ENCODE measurements around the gene CRIM1. TPM values are rescaled to one million over a fixed set of nuclear protein-coding genes. Genes with fewer than 3 reads are reported as not detected.

CRIM1 gene
- total RNA-seq, 1 donor from 2014 or later: 105 TPM

DNA sequence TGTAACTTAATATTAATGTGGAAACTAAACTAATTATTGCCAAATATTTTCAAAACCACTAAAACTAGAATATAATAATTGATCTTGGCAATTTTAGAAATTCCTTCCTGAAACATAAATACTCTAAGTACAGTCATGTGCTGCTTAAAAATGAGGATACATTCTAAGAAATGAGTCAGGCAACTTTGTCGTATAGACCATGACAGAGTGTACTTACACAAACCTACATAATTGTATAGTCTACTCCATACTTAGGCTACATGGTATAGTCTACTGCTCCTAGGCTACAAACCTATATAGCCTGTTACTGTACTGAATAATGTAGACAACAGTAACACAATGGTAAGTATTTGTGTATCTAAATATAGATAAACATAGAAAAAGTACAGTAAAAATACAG, 214.8 kb downstream of the CRIM1 start:
- intact Hi-C loops (cut with DNase I): no loop called here
- Histone ChIP-seq H3K4me1 (no peaks in the 10 kb centered on the region), H3K9me3 (no peaks in the 10 kb centered on the region), H3K27ac (no peak overlapping the region), H3K4me3 (no peak overlapping the region), H3K27me3 (ENCODE audit: low read depth) (no peaks in the 10 kb centered on the region), H3K36me3 (peaks cover 29% of the 10 kb centered on the region)
- ATAC-seq (no peak), DNase-seq (no peak)
- TF ChIP-seq, protein P1, sequence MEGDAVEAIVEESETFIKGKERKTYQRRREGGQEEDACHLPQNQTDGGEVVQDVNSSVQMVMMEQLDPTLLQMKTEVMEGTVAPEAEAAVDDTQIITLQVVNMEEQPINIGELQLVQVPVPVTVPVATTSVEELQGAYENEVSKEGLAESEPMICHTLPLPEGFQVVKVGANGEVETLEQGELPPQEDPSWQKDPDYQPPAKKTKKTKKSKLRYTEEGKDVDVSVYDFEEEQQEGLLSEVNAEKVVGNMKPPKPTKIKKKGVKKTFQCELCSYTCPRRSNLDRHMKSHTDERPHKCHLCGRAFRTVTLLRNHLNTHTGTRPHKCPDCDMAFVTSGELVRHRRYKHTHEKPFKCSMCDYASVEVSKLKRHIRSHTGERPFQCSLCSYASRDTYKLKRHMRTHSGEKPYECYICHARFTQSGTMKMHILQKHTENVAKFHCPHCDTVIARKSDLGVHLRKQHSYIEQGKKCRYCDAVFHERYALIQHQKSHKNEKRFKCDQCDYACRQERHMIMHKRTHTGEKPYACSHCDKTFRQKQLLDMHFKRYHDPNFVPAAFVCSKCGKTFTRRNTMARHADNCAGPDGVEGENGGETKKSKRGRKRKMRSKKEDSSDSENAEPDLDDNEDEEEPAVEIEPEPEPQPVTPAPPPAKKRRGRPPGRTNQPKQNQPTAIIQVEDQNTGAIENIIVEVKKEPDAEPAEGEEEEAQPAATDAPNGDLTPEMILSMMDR (IDR thresholded peaks at IDR 0.05): no peak

- no peak for ATAC-seq
- H3K4me1 ChIP-seq: peaks cover 7% of the 10 kb centered on the region
- no peaks in the 10 kb centered on the region for H3K27me3 ChIP-seq (ENCODE audit: low read depth)
- H3K36me3 ChIP-seq: peaks cover 42% of the 10 kb centered on the region
- DNase-seq: no peak
- TF ChIP-seq, protein P1 (IDR thresholded peaks at IDR 0.05): no peak
- intact Hi-C loops (cut with DNase I): no loop called here
- no peaks in the 10 kb centered on the region for H3K9me3 ChIP-seq
- H3K4me3 ChIP-seq: no peak overlapping the region
- no peak overlapping the region for H3K27ac ChIP-seq
These were observed 216.6 kb downstream of the CRIM1 start for GRCh38 chr2:36572054-36572718.

DNA sequence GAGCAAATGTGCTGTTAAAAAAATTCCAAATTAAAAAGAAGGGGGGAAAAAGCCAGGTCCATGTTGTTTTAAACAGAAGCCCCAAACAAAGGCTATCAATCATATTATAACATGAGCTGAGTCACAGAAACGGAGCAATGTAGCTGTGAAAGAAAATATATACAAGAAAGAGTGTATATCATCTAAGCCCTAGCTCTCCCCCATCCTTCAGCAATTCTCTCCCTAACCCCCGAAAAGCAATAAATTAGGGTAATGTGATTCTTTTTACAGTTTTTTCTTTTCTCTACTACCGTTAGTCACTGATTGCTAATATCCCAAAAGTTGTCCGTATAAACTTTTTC, 217.1 kb downstream of the CRIM1 start:
- no peak for ATAC-seq
- Histone ChIP-seq H3K27me3 (ENCODE audit: low read depth) (no peaks in the 10 kb centered on the region), H3K36me3 (peaks cover 47% of the 10 kb centered on the region), H3K4me1 (peaks cover 8% of the 10 kb centered on the region), H3K9me3 (no peaks in the 10 kb centered on the region), H3K4me3 (no peak overlapping the region), H3K27ac (no peak overlapping the region)
- no peak for DNase-seq
- TF ChIP-seq, protein P1 (IDR thresholded peaks at IDR 0.05): no peak
- intact Hi-C loops (cut with DNase I): no loop called here

GRCh38 chr2:36573165-36573564, 217.6 kb downstream of the CRIM1 start:
- peaks cover 8% of the 10 kb centered on the region for H3K4me1 ChIP-seq
- ATAC-seq (no peak), DNase-seq (no peak)
- TF ChIP-seq, protein P1 (IDR thresholded peaks at IDR 0.05): no peak
- no peaks in the 10 kb centered on the region for H3K27me3 ChIP-seq (ENCODE audit: low read depth)
- no peak overlapping the region for H3K27ac ChIP-seq
- intact Hi-C loops (cut with DNase I): no loop called here
- H3K9me3 ChIP-seq: no peaks in the 10 kb centered on the region
- peaks cover 51% of the 10 kb centered on the region for H3K36me3 ChIP-seq
- H3K4me3 ChIP-seq: no peak overlapping the region

GRCh38 chr2:36574560-36574959, 219.0 kb downstream of the CRIM1 start:
- Histone ChIP-seq H3K27ac (no peak overlapping the region), H3K4me1 (peaks cover 13% of the 10 kb centered on the region), H3K4me3 (no peak overlapping the region), H3K9me3 (no peaks in the 10 kb centered on the region), H3K36me3 (peaks cover 64% of the 10 kb centered on the region), H3K27me3 (ENCODE audit: low read depth) (no peaks in the 10 kb centered on the region)
- DNase-seq (no peak), ATAC-seq (no peak)
- TF ChIP-seq, protein P1 (IDR thresholded peaks at IDR 0.05): no peak
- intact Hi-C loops (cut with DNase I): no loop called here

All from lower lobe of right lung (tissue), 2 donors.